LNCaP clone FGC (cell line): Measurements from ENCODE around the gene SND1.

Experiments used
- DNase-seq: peaks from one replicate; pipeline ENCODE4 v3.0.0-alpha.2; 2011; ENCODE audit warnings: low read depth
- H3K4me3 ChIP-seq: 2 replicates; pipeline ENCODE4 v1.5.1; 2011; ENCODE audit warnings: mild to moderate bottlenecking, low read depth, low read length, control low read depth
- TF ChIP-seq, protein P1 (sequence below): IDR thresholded peaks from 2 replicates; pipeline ENCODE4 v1.5.1; 2012; ENCODE audit warnings: mild to moderate bottlenecking; ENCODE audit not compliant: control insufficient read depth, insufficient read depth; ENCODE audit errors: extremely low read depth

The SND1 gene

DNA sequence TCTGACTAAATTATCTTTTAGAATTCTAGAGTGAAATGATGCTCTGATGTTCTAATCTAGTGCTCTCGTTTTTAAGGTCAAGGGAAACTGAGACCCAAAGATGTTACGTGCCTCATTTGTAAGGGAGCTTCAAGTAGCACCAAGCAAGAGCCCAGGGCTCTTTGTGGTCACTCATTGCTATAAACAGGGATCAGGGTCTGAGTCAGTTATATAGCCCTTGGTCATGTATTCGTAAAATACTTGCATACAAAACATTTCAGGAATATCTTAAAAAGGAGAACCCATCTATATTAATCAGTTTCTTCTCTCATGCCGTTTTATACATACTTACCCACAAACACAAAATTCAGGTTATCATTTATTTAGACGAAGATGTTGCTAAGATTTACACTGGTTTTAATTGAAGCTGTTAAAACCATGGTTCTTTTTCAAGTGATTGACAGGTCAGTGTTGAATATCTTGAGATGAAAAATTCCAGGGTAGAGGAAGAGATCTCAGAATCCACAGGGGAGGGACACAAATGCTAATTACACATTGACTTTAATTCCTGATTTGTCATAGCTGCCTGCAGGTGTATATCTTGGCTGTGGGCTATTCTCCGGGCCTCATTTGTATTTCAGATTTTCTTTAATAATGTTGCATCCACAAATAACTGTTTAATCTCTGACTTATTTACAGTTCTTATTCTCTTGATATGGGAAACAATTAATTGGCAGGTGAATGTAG, 188.4 kb downstream of the SND1 start:
- H3K4me3 ChIP-seq = no peak overlapping the region
- no peak for DNase-seq
- TF ChIP-seq, protein P1, sequence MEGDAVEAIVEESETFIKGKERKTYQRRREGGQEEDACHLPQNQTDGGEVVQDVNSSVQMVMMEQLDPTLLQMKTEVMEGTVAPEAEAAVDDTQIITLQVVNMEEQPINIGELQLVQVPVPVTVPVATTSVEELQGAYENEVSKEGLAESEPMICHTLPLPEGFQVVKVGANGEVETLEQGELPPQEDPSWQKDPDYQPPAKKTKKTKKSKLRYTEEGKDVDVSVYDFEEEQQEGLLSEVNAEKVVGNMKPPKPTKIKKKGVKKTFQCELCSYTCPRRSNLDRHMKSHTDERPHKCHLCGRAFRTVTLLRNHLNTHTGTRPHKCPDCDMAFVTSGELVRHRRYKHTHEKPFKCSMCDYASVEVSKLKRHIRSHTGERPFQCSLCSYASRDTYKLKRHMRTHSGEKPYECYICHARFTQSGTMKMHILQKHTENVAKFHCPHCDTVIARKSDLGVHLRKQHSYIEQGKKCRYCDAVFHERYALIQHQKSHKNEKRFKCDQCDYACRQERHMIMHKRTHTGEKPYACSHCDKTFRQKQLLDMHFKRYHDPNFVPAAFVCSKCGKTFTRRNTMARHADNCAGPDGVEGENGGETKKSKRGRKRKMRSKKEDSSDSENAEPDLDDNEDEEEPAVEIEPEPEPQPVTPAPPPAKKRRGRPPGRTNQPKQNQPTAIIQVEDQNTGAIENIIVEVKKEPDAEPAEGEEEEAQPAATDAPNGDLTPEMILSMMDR = no peak

DNA sequence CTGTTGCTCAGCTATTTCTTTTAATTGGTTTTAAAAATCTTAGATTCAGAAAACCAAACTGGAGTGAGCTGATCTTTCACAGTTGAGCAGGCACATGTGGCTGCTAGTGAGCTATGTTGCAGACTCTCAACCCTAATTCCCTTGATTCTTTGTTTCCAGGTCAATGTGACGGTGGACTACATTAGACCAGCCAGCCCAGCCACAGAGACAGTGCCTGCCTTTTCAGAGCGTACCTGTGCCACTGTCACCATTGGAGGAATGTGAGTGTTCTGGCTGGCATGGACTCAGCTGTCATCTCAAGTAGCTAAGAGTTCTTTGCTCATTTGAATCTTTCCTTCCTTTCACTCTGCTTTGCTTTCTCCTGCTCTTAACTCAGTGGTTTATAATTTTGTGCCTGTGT, 192.2 kb downstream of the SND1 start:
- no peak overlapping the region for H3K4me3 ChIP-seq
- TF ChIP-seq, protein P1 = no peak
- no peak for DNase-seq

DNA sequence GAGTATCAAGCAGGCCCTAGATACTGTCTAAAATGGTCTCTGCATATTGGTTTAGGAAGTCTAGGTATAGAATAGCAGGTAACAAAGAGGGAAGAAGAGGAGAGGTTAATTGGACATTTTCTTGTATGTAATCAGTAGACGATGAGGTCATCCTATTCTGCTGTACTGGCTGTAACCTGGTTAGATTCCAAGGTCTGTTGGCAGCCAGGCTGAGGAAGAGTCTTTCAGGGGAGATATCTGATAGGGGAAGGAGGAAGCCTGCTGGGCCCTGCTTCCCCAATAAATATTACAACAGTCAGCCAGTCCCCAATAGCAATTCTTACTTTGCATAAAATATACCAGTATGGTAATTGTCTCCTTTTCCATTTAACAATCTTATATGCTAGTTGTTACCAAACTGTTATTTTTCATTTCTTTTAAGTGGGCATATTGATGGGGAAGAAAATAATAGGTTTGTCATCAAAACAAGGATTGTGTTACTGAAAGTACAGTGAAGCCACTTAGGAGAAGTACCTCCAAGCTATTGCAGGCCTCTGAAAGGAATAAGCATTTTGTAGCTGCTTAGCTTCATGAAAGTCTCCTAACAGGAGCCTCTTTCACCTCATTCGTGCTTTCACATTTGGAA, 192.8 kb downstream of the SND1 start:
- TF ChIP-seq, protein P1 = no peak
- DNase-seq = peak; percentile 88
- H3K4me3 ChIP-seq = peak overlapping the region; percentile 13; the same call in 1 of the 2 replicates

DNA sequence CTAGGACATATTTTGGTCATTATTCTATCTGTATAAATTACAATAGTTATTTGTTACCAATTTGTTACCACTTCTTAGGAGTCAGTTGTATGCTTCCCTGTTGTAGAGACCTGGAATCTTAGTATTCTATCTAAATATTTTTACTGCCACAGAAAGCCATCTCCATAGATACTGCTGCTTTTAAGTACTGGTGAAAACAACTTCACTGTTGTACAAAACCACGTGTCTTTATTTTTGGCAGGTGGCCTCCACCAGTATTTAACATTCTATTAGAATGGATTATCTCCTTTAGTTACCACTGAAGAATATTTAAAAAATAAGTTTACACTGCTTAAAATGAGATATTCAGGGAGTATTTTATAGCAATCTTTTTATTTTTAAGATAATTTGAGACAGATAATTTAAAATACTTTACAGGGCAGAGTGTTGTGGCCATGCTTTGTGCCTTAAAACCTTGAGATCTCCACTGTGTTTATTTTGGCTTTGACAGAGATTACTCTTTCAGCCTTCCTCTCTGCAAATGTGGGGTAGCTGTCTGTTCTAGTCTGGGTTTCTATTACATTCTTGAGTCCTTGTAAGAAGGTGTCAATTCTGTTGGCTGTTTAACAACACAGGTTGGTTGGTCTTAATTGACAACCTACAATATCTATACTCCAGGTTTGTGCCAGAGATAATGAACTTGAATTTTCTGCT, 193.7 kb downstream of the SND1 start:
- TF ChIP-seq, protein P1 = no peak
- DNase-seq = no peak
- H3K4me3 ChIP-seq = no peak overlapping the region

DNA sequence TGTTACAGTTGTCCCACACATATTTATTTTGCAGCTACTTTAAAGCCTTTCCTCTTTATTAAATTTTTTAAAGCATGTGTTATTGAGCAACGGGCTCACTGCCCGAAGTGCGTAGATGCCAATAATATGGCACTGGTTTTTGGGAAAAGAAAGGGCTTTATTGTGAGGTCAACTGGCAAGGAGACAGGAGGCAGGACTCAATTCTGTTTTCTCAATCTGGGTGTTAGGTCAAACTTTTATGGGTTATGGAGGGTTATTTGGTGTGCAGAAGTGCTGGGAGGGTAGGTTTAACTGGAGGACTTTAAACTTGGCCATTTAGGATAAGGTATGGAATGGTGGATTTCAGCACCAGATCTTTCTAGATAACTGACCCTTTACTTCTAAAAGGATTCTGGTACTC, 195.6 kb downstream of the SND1 start:
- H3K4me3 ChIP-seq = no peak overlapping the region
- TF ChIP-seq, protein P1 = no peak
- DNase-seq = no peak

DNA sequence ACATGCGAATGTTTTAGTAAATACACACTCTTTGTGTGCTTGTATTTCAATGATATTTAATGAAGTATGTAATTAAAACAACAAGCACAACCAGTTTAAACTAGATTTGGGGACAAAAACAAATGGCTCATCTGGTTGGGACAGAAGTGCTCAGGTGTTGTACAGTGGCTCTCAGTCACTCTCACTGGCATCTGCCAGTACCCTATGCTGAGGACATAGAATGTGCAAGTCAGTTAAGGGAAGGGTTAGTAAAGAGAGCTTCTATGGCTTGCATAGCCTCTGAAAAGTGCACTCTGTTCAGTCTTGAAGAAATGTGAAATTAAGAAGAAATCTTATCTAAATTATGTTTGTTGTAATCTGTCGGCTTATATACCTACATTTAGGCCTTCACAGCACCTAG, 196.2 kb downstream of the SND1 start:
- H3K4me3 ChIP-seq = no peak overlapping the region
- TF ChIP-seq, protein P1 = no peak
- DNase-seq = no peak

DNA sequence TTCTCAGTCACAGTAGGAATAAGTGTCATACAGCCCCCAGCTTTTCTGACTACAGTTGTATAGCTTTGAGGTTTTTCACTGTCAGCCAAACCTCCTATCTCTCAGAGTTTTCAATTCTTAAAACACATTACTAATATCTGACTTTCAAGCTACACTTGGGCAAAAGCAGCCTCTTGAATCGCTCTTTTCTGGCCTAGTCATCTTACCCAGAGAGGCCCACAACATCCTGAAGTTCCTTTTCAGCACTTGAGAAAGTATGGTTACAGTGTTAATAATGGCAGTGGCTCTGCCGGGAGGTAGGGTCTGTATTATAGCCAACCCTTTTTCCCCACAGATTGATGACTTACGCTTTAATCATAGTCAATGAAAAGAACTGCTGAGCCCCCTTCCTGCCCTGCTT, 198.2 kb downstream of the SND1 start:
- TF ChIP-seq, protein P1 = no peak
- DNase-seq = no peak
- no peak overlapping the region for H3K4me3 ChIP-seq
